Bronchial epithelial cell (primary cell): ENCODE results near the gene SECTM1. TPM values are rescaled to one million over a fixed set of nuclear protein-coding genes. Genes with fewer than 3 reads are reported as not detected.

Source experiments
- DNase-seq: peaks from one replicate; pipeline ENCODE4 v3.0.0-alpha.2; 2010; ENCODE audit warnings: low read depth
- FAIRE-seq: peaks from 2 replicates; lab custom pipeline; 2011; peaks lifted over from hg19 to GRCh38; lab: Jason Lieb, UNC
- H3K27me3 ChIP-seq: 2 replicates; pipeline ENCODE4 v1.5.1; 2011; ENCODE audit warnings: low read length; ENCODE audit not compliant: control insufficient read depth, insufficient read depth
- H3K36me3 ChIP-seq: 2 replicates; pipeline ENCODE4 v1.5.1; 2011; ENCODE audit warnings: low read length; ENCODE audit not compliant: control insufficient read depth, insufficient read depth
- H3K4me3 ChIP-seq: 2 replicates; pipeline ENCODE4 v1.5.1; 2011; ENCODE audit warnings: mild to moderate bottlenecking, low read depth, low read length, control low read depth
- CTCF ChIP-seq: IDR thresholded peaks from 2 replicates; pipeline ENCODE4 v1.5.1; 2011; ENCODE audit warnings: mild to moderate bottlenecking, moderate library complexity, low read length, control low read depth, inconsistent platforms; ENCODE audit not compliant: insufficient read depth, severe bottlenecking
- total RNA-seq: library from RNA; depleted of rRNA; stranded (reverse); fragments of >200 nt; gene quantifications from 2 replicates; pipeline ENCODE4 v1.2.1, GENCODE V29; 2014

The SECTM1 gene
- total RNA-seq, 1 donor from 2014 or later, result 3.7 TPM

GRCh38 chr17:82298538-82299421 lies 34.8 kb downstream of the SECTM1 start:
- DNase-seq (no peak), FAIRE-seq (no peak)
- H3K4me3 ChIP-seq, result peak overlapping the region; percentile 37
- H3K27me3 ChIP-seq, result no peaks in the 10 kb centered on the region
- no peaks in the 10 kb centered on the region for H3K36me3 ChIP-seq
- no peak for TF ChIP-seq CTCF

- peak overlapping the region; percentile 37 for H3K4me3 ChIP-seq
- DNase-seq, result peak; percentile 96
- no peaks in the 10 kb centered on the region for H3K27me3 ChIP-seq
- no peaks in the 10 kb centered on the region for H3K36me3 ChIP-seq
- FAIRE-seq, result no peak
- TF ChIP-seq CTCF, result no peak
Observed at GRCh38 chr17:82297714-82298537, 35.6 kb downstream of the SECTM1 start.

- DNase-seq, result peak; percentile 79
- TF ChIP-seq CTCF, result no peak
- Histone ChIP-seq H3K36me3 (no peaks in the 10 kb centered on the region), H3K4me3 (peak overlapping the region; percentile 17), H3K27me3 (no peaks in the 10 kb centered on the region)
- no peak for FAIRE-seq
Observed at GRCh38 chr17:82297280-82297713, 36.3 kb downstream of the SECTM1 start.

GRCh38 chr17:82296511-82297279 lies 36.9 kb downstream of the SECTM1 start:
- no peaks in the 10 kb centered on the region for H3K36me3 ChIP-seq
- FAIRE-seq (no peak), DNase-seq (no peak)
- no peak for TF ChIP-seq CTCF
- H3K27me3 ChIP-seq, result no peaks in the 10 kb centered on the region
- H3K4me3 ChIP-seq, result peak overlapping the region; percentile 17

GRCh38 chr17:82295472-82295814 lies 38.1 kb downstream of the SECTM1 start:
- Histone ChIP-seq H3K36me3 (no peaks in the 10 kb centered on the region), H3K27me3 (no peaks in the 10 kb centered on the region), H3K4me3 (no peak overlapping the region)
- no peak for TF ChIP-seq CTCF
- DNase-seq (no peak), FAIRE-seq (no peak)
